Gastroesophageal sphincter (tissue), 4 donors: ENCODE data around the gene TSPAN9. TPM values are rescaled to one million over a fixed set of nuclear protein-coding genes. Genes with fewer than 3 reads are reported as not detected.

Experiments
- ATAC-seq: fragments of 150-250 bp; one replicate; pipeline ENCODE4 v1.9.1; 2016; ENCODE audit warnings: mild to moderate bottlenecking, moderate library complexity
- H3K27ac ChIP-seq, 4 donors: fragments of 200-600 bp; sonication (generic) in 3 of 4; 1 replicate in 3 of 4; 2 replicates in 1 of 4; pipeline ENCODE4 v1.5.1; 2016 to 2019
- H3K27me3 ChIP-seq: fragments of 200-600 bp; sonication (generic); one replicate; pipeline ENCODE4 v1.5.1; 2019
- H3K36me3 ChIP-seq, 2 donors: fragments of 200-600 bp; sonication (generic); one replicate each; pipeline ENCODE4 v1.5.1; 2019; ENCODE audit warnings: control low read depth in 1 of 2
- H3K4me1 ChIP-seq, 3 donors: fragments of 200-600 bp; sonication (generic); 1 replicate in 2 of 3; 2 replicates in 1 of 3; pipeline ENCODE4 v1.5.1; 2016 to 2019; ENCODE audit warnings: control low read depth in 2 of 3
- H3K4me3 ChIP-seq, 2 donors: fragments of 200-600 bp; sonication (generic); one replicate each; pipeline ENCODE4 v1.5.1; 2019; ENCODE audit warnings: mild to moderate bottlenecking in 1 of 2, moderate library complexity in 1 of 2
- H3K9me3 ChIP-seq, 3 donors: fragments of 200-600 bp; sonication (generic); one replicate each; pipeline ENCODE4 v1.5.1; 2017 to 2019; ENCODE audit warnings: control low read depth in 2 of 3
- EP300 ChIP-seq: sonication (generic); formaldehyde crosslinking; IDR thresholded peaks from one replicate; pipeline ENCODE4 v1.6.1; 2017; ENCODE audit warnings: antibody characterized with exemption, mild to moderate bottlenecking
- POLR2A ChIP-seq, 2 donors: fragments of 450-650 bp; IDR thresholded peaks; one replicate each; pipeline ENCODE4 v1.6.1; 2017; ENCODE audit warnings: antibody characterized with exemption in 2 of 2, mild to moderate bottlenecking in 2 of 2, moderate library complexity in 1 of 2
- POLR2AphosphoS5 ChIP-seq: sonication (generic); formaldehyde crosslinking; IDR thresholded peaks from one replicate; pipeline ENCODE4 v1.6.1; 2017; ENCODE audit warnings: antibody characterized with exemption
- WGBS, 2 donors: methylation state at CpG; one replicate each; pipeline ENCODE4 v1.1.5; 2018; ENCODE audit warnings: low coverage in 1 of 2; 5-methylcytosine and 5-hydroxymethylcytosine counted together
- total RNA-seq, 4 donors: library from RNA; depleted of rRNA; stranded (reverse); fragments of >200 nt; gene quantifications; one replicate each; pipeline ENCODE4 v1.1.0, GENCODE V29; 2016
- TF ChIP-seq, protein P1 (sequence below), 4 experiments: fragments of 200-600 bp in 2 of 4; fragments of 450-650 bp in 2 of 4; sonication (generic) in 1 of 4; IDR thresholded peaks; one replicate each; pipeline ENCODE4 v1.5.1; 2017 to 2019; ENCODE audit warnings: antibody characterized with exemption in 4 of 4, mild to moderate bottlenecking in 2 of 4, moderate library complexity in 2 of 4

The TSPAN9 gene
- total RNA-seq, 4 donors from 2014 or later, result 19.5 to 30.2 (median 26.0) TPM

DNA sequence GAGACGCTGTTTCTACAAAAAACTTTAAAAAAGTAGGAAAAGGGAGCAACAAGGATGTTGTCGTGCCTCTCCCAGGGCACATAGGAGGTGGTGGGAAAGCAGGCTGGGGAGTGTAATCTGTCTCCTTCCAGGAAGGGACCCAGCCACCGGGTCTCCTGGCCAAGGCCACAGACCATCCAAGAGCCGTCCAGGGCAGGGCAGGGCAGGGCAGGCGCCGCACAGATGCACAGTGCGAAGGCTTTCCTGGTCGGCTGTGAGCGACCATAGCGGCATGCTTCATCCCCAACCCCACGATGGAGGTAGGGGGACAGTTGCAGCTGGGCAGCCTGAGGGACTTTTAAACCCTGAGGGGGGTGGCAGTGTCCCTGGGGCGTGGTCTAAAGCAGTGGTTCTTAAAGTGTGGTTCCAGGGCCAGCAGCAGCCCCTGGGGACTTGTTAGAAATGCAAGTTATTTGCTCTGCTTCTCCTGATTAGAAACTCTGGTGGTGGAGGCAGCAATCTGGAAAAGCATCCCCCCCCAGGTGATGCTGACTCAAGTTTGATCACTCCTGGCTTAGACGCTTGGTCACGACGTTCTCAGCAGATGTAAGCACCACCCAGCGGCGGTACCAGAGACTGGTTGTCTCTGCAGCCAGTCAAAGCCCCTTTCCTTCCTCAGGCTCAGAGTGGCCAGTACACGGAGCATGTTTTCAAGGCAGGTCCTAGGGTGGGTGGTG, 216.4 kb downstream of the TSPAN9 start:
- Histone ChIP-seq H3K27ac (no peak overlapping the region), H3K27me3 (peaks cover 15% of the 10 kb centered on the region), H3K4me1 (peaks cover 0 to 16% (median 0%) of the 10 kb centered on the region in 3 donors), H3K4me3 (no peak overlapping the region), H3K36me3 (peaks cover 0 to 6% of the 10 kb centered on the region in 2 donors), H3K9me3 (no peaks in the 10 kb centered on the region)
- no peak for ATAC-seq
- TF ChIP-seq, protein P1, sequence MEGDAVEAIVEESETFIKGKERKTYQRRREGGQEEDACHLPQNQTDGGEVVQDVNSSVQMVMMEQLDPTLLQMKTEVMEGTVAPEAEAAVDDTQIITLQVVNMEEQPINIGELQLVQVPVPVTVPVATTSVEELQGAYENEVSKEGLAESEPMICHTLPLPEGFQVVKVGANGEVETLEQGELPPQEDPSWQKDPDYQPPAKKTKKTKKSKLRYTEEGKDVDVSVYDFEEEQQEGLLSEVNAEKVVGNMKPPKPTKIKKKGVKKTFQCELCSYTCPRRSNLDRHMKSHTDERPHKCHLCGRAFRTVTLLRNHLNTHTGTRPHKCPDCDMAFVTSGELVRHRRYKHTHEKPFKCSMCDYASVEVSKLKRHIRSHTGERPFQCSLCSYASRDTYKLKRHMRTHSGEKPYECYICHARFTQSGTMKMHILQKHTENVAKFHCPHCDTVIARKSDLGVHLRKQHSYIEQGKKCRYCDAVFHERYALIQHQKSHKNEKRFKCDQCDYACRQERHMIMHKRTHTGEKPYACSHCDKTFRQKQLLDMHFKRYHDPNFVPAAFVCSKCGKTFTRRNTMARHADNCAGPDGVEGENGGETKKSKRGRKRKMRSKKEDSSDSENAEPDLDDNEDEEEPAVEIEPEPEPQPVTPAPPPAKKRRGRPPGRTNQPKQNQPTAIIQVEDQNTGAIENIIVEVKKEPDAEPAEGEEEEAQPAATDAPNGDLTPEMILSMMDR (IDR thresholded peaks at IDR 0.05), result no peak
- TF ChIP-seq POLR2AphosphoS5, result no peak
- no peak for TF ChIP-seq POLR2A (IDR thresholded peaks at IDR 0.05)
- TF ChIP-seq EP300, result no peak
- 30 to 71% methylated on average over 2 to 14 of the region's 18 CpGs for WGBS, 2 donors

DNA sequence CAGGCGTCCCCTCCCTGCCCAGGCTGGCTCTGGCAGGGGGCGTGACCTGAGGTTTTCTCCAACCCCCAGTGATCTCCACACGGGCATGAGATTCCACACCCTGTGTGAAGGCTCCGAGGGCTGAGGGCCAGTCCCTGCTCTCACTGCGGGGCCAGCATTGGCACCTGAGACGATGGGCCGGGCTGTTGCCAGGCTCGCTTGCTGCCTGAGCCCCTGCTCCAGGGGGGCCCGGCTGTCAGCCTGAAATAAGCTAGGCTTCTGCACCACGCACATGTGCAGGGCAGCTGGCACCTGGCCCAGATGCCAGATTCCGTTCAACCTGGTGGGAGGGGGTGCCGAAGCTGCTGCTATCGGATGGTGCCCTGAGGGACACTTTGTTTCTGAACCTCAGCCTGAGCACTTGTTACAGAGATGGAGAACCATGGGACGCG, 217.3 kb downstream of the TSPAN9 start:
- H3K9me3 ChIP-seq, result no peaks in the 10 kb centered on the region
- no peak overlapping the region for H3K27ac ChIP-seq

DNA sequence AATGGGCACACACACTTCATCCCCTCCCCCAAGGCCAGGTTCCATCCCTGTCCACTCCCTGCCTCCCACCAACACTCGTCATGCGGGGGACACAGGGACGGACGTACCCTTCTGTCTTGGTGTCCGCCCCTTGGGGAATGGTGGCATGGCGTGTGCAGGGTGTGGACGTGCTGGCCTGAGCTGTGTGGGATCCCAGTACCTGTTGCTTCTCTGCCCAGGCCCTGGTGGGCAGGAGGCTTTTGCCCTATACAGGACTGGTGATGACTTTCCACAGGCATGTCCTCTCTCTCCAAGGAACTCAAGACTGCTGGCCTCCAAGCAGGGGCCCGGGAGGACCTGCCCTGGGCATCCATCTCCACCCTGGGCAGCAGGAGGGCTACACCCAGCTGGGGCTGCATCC, 218.0 kb downstream of the TSPAN9 start:
- Histone ChIP-seq H3K36me3 (peaks cover 0 to 6% of the 10 kb centered on the region in 2 donors), H3K27me3 (peaks cover 27% of the 10 kb centered on the region), H3K27ac (no peak overlapping the region), H3K4me3 (no peak overlapping the region), H3K4me1 (peaks cover 0 to 23% (median 3%) of the 10 kb centered on the region in 3 donors), H3K9me3 (no peaks in the 10 kb centered on the region)
- WGBS, 2 donors, result 93% methylated on average over 5 of the region's 8 CpGs; no CpG with 5 or more reads in 1 of the 2 donors
- no peak for ATAC-seq
- TF ChIP-seq, protein P1 (IDR thresholded peaks at IDR 0.05), result no peak
- no peak for TF ChIP-seq EP300
- TF ChIP-seq POLR2AphosphoS5, result no peak
- no peak for TF ChIP-seq POLR2A (IDR thresholded peaks at IDR 0.05)

More for the DNA sequence above, 217.3 kb downstream of the TSPAN9 start:
- ATAC-seq, result no peak
- no peak overlapping the region for H3K4me3 ChIP-seq
- H3K36me3 ChIP-seq, result peaks cover 0 to 6% of the 10 kb centered on the region in 2 donors
- peaks cover 24% of the 10 kb centered on the region for H3K27me3 ChIP-seq
- TF ChIP-seq POLR2A (IDR thresholded peaks at IDR 0.05) (no peak), EP300 (no peak), POLR2AphosphoS5 (no peak)
- TF ChIP-seq, protein P1 (IDR thresholded peaks at IDR 0.05), result no peak
- 93% methylated on average over 2 of the region's 15 CpGs; no CpG with 5 or more reads in 1 of the 2 donors for WGBS, 2 donors
- H3K4me1 ChIP-seq, result peaks cover 0 to 16% (median 0%) of the 10 kb centered on the region in 3 donors

DNA sequence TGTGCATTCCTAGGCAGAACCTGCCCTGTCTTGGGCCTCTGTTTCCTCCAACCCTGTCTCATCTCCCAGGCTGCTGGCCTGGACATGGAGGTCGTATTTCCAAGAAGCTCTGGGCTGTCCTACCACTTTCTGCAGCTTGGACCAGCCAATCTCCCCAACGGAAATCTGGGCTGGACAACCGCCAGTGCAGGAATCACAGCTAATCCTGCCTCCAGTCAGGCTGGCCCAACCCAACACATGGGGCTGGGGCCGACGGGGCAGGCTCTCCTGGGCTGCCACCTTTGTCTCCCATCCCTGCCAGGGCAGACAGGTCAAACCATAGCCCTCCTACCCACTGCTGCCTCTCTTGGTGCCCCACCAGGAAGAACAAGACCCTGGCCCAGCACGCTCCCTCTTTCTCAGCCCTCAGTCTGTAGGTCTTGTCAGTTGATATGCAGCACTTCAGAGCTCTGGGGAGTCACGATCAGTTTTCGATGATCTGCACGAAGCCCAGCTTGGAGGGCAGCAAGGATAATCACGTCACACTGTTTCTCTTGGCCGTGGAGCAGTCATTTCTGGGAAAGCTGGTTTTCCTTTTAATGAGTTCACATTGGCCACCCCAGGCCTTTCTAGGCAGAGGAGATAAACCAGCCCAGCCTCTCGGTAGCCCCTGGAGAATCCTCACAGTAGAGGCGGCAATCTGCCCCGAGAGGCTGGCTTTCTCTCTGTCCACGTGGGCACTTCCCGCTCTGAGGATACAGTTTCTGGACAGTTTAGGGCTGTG, 218.6 kb downstream of the TSPAN9 start:
- no peak for ATAC-seq
- WGBS, 2 donors, result 77% methylated on average over 5 to 6 of the region's 16 CpGs
- no peak overlapping the region for H3K27ac ChIP-seq

More for the DNA sequence above, 218.6 kb downstream of the TSPAN9 start:
- Histone ChIP-seq H3K27me3 (peaks cover 27% of the 10 kb centered on the region), H3K36me3 (peaks cover 0 to 6% of the 10 kb centered on the region in 2 donors), H3K4me3 (no peak overlapping the region), H3K9me3 (no peaks in the 10 kb centered on the region), H3K4me1 (peaks cover 0 to 29% (median 5%) of the 10 kb centered on the region in 3 donors)
- TF ChIP-seq POLR2A (IDR thresholded peaks at IDR 0.05) (no peak), EP300 (no peak), POLR2AphosphoS5 (no peak)
- TF ChIP-seq, protein P1 (IDR thresholded peaks at IDR 0.05), result no peak
